Left lung (tissue), 10 donors: ENCODE results near the gene PTPRD. TPM values are rescaled to one million over a fixed set of nuclear protein-coding genes. Genes with fewer than 3 reads are reported as not detected.

Source experiments
- ATAC-seq: fragments of 200-7000 bp; cut with Tn5 transposase; one replicate; pipeline ENCODE4 v1.9.1; 2020; ENCODE audit warnings: moderate library complexity
- DNase-seq, 4 donors: peaks; one replicate each; pipeline ENCODE4 v3.0.0-alpha.2; 2013 to 2020
- H3K27ac ChIP-seq, 2 donors: fragments of 200-600 bp; sonication (generic) in 1 of 2; one replicate each; pipeline versions ENCODE4 v1.5.0 to v1.8.0; 2020 to 2021
- H3K27me3 ChIP-seq, 2 donors: fragments of 200-600 bp; sonication (generic) in 1 of 2; one replicate each; pipeline versions ENCODE4 v1.5.0 to v1.8.0; 2020 to 2021
- H3K36me3 ChIP-seq, 2 donors: fragments of 200-600 bp; sonication (generic) in 1 of 2; one replicate each; pipeline versions ENCODE4 v1.5.0 to v1.8.0; 2020 to 2021
- H3K4me1 ChIP-seq, 2 donors: fragments of 200-600 bp; one replicate each; pipeline ENCODE4 v1.8.0; 2021
- H3K4me3 ChIP-seq, 2 donors: fragments of 200-600 bp; sonication (generic) in 1 of 2; one replicate each; pipeline versions ENCODE4 v1.5.0 to v1.8.0; 2020 to 2021; ENCODE audit warnings: mild to moderate bottlenecking in 1 of 2
- H3K9me3 ChIP-seq, 2 donors: fragments of 200-600 bp; sonication (generic) in 1 of 2; one replicate each; pipeline versions ENCODE4 v1.5.0 to v1.8.0; 2020 to 2021
- CTCF ChIP-seq, 2 donors: fragments of 200-600 bp; sonication (generic) in 1 of 2; IDR thresholded peaks; one replicate each; pipeline versions ENCODE4 v1.5.0 to v1.8.0; 2021; ENCODE audit warnings: antibody characterized with exemption in 2 of 2
- intact Hi-C, 2 donors: fragments of 100-400 bp; cut with DNase I; formaldehyde crosslinking; loops; one replicate each; pipeline versions ENCODE4 v1.11.2 to v1.14.2; 2022
- polyA plus RNA-seq, 6 donors: library from polyadenylated mRNA; unstranded; fragments of 120-200 nt; gene quantifications; one replicate each; pipeline ENCODE4 v1.2.1, GENCODE V29; 2013; ENCODE audit not compliant: insufficient read length in 6 of 6
- total RNA-seq, 2 donors: library from RNA; stranded (reverse); fragmentation: NEBNext Ultra II Directional; extraction: Animal tissue kit (Norgen Biotek cat#: 25700); gene quantifications; one replicate each; pipeline ENCODE4 v1.2.1, GENCODE V29; 2021
- donor health status: DM: no; HTN: yes; CAD: no.
- donor health status: DM: no; HTN: no; CAD: no.

Gene PTPRD
- total and polyA plus RNA-seq, 8 donors = 24.2 to 167 (median 139) TPM

GRCh38 chr9:8647824-8648223, 1965.0 kb downstream of the PTPRD start:
- no peak for TF ChIP-seq CTCF (IDR thresholded peaks at IDR 0.05)
- Histone ChIP-seq H3K27me3 (peaks cover 0 to 5% of the 10 kb centered on the region in 2 donors), H3K4me3 (no peak overlapping the region), H3K36me3 (no peaks in the 10 kb centered on the region), H3K9me3 (no peaks in the 10 kb centered on the region), H3K27ac (no peak overlapping the region), H3K4me1 (peaks cover 0 to 6% of the 10 kb centered on the region in 2 donors)
- intact Hi-C loops = no loop called here
- ATAC-seq (no peak), DNase-seq (no peak)

- intact Hi-C loops = no loop called here
- no peak overlapping the region for H3K4me3 ChIP-seq
- no peaks in the 10 kb centered on the region for H3K27me3 ChIP-seq
- no peak for TF ChIP-seq CTCF (IDR thresholded peaks at IDR 0.05)
- H3K4me1 ChIP-seq = peaks cover 0 to 6% of the 10 kb centered on the region in 2 donors
- no peak for ATAC-seq
- H3K36me3 ChIP-seq = no peaks in the 10 kb centered on the region
- DNase-seq = no peak
- H3K9me3 ChIP-seq = no peaks in the 10 kb centered on the region
- H3K27ac ChIP-seq = no peak overlapping the region
Measured at GRCh38 chr9:8644571-8644970, 1968.2 kb downstream of the PTPRD start.

GRCh38 chr9:8643896-8644295, 1968.9 kb downstream of the PTPRD start:
- Histone ChIP-seq H3K36me3 (no peaks in the 10 kb centered on the region), H3K27me3 (no peaks in the 10 kb centered on the region), H3K9me3 (no peaks in the 10 kb centered on the region), H3K4me1 (peaks cover 0 to 4% of the 10 kb centered on the region in 2 donors), H3K27ac (no peak overlapping the region), H3K4me3 (no peak overlapping the region)
- DNase-seq = no peak
- no peak for TF ChIP-seq CTCF (IDR thresholded peaks at IDR 0.05)
- intact Hi-C loops = no loop called here
- no peak for ATAC-seq

- ATAC-seq (no peak), DNase-seq (no peak)
- no peaks in the 10 kb centered on the region for H3K36me3 ChIP-seq
- no peaks in the 10 kb centered on the region for H3K27me3 ChIP-seq
- no peak overlapping the region for H3K4me3 ChIP-seq
- no peak overlapping the region for H3K27ac ChIP-seq
- intact Hi-C loops = no loop called here
- TF ChIP-seq CTCF (IDR thresholded peaks at IDR 0.05) = no peak
- H3K4me1 ChIP-seq = no peaks in the 10 kb centered on the region
- no peaks in the 10 kb centered on the region for H3K9me3 ChIP-seq
Measured at GRCh38 chr9:8643464-8643863, 1969.3 kb downstream of the PTPRD start.

GRCh38 chr9:8640761-8641160, 1972.0 kb downstream of the PTPRD start:
- DNase-seq = no peak
- Histone ChIP-seq H3K27me3 (no peaks in the 10 kb centered on the region), H3K9me3 (no peaks in the 10 kb centered on the region), H3K27ac (no peak overlapping the region), H3K4me1 (no peaks in the 10 kb centered on the region), H3K36me3 (no peaks in the 10 kb centered on the region), H3K4me3 (no peak overlapping the region)
- intact Hi-C loops = no loop called here
- no peak for TF ChIP-seq CTCF (IDR thresholded peaks at IDR 0.05)
- ATAC-seq = no peak
